Left ventricle myocardium inferior (tissue), 1 donor: ENCODE results near the gene EPHB1. TPM values are rescaled to one million over a fixed set of nuclear protein-coding genes. Genes with fewer than 3 reads are reported as not detected.
A peak's percentile ranks its signal among the peaks of the same experiment; 100 is the strongest.

Experiments used
- DNase-seq: peaks from one replicate; pipeline ENCODE4 v3.0.0-alpha.2; 2020
- H3K27ac ChIP-seq: fragments of 200-600 bp; replicated peaks from 2 replicates; pipeline ENCODE4 v1.8.0; 2021
- H3K27me3 ChIP-seq: fragments of 200-600 bp; 2 replicates; pipeline ENCODE4 v1.8.0; 2021; ENCODE audit warnings: low read depth
- H3K36me3 ChIP-seq: fragments of 200-600 bp; 2 replicates; pipeline ENCODE4 v1.8.0; 2021
- H3K4me1 ChIP-seq: fragments of 200-600 bp; 2 replicates; pipeline ENCODE4 v1.8.0; 2021
- H3K4me3 ChIP-seq: fragments of 200-600 bp; 2 replicates; pipeline ENCODE4 v1.8.0; 2021; ENCODE audit warnings: mild to moderate bottlenecking, moderate library complexity
- H3K9me3 ChIP-seq: fragments of 200-600 bp; replicated peaks from 2 replicates; pipeline ENCODE4 v1.8.0; 2021
- intact Hi-C: fragments of 100-400 bp; cut with micrococcal nuclease; formaldehyde crosslinking; loops from one replicate; pipeline ENCODE4 v1.11.0; 2022
- total RNA-seq: library from RNA; stranded (reverse); fragmentation: NEBNext Ultra II Directional; extraction: Animal tissue kit (Norgen Biotek cat#: 25700); gene quantifications from one replicate; pipeline ENCODE4 v1.2.1, GENCODE V29; 2021
- TF ChIP-seq, protein P1 (sequence below): fragments of 200-600 bp; IDR thresholded peaks from 2 replicates; pipeline ENCODE4 v1.8.0; 2021; ENCODE audit warnings: antibody characterized with exemption, mild to moderate bottlenecking, borderline replicate concordance
- donor health status: DM: no; HTN: yes; CAD: no; lungs with severe emphysema.

The EPHB1 gene
- total RNA-seq, 1 donor from 2014 or later, result 1.3 TPM

DNA sequence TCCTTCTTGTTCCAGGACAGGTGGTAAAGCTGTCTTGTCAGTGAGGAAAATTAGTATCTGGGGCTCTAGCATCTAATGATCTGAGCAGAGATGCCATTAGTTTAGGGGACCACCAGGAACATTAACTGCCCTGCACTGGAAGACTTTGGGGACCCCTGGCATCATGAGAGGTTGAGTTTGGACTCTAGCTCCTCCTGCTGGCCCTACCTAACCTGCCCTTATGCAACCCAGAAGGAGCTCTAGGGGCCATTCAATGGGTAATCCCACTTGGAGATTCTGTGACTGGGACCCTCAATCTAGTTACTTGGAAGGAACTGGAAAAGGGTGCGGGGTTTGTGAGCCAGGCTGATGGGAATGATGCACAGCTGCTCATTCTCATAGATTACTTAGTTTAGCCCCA is 451.0 kb downstream of the EPHB1 start:
- intact Hi-C loops, result no loop called here
- H3K36me3 ChIP-seq, result no peaks in the 10 kb centered on the region
- no peak overlapping the region for H3K27ac ChIP-seq
- H3K4me1 ChIP-seq, result no peaks in the 10 kb centered on the region
- no peak overlapping the region for H3K4me3 ChIP-seq
- DNase-seq, result no peak
- TF ChIP-seq, protein P1, sequence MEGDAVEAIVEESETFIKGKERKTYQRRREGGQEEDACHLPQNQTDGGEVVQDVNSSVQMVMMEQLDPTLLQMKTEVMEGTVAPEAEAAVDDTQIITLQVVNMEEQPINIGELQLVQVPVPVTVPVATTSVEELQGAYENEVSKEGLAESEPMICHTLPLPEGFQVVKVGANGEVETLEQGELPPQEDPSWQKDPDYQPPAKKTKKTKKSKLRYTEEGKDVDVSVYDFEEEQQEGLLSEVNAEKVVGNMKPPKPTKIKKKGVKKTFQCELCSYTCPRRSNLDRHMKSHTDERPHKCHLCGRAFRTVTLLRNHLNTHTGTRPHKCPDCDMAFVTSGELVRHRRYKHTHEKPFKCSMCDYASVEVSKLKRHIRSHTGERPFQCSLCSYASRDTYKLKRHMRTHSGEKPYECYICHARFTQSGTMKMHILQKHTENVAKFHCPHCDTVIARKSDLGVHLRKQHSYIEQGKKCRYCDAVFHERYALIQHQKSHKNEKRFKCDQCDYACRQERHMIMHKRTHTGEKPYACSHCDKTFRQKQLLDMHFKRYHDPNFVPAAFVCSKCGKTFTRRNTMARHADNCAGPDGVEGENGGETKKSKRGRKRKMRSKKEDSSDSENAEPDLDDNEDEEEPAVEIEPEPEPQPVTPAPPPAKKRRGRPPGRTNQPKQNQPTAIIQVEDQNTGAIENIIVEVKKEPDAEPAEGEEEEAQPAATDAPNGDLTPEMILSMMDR, result peak; percentile 22
- H3K9me3 ChIP-seq, result no peaks in the 10 kb centered on the region
- peaks cover 11% of the 10 kb centered on the region for H3K27me3 ChIP-seq

DNA sequence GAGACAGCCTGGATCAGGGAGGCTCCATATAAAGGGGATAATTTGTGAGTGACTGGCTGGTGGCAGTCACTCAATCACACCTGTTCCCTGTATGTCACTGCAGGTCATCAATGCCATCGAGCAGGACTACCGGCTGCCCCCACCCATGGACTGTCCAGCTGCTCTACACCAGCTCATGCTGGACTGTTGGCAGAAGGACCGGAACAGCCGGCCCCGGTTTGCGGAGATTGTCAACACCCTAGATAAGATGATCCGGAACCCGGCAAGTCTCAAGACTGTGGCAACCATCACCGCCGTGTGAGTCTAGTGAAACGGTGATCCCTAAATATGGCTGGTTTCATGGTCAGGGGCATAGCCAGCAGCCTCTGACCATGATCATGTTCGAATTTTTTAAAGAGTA is 453.2 kb downstream of the EPHB1 start:
- TF ChIP-seq, protein P1, result no peak
- DNase-seq, result no peak
- H3K27me3 ChIP-seq, result no peaks in the 10 kb centered on the region
- no peaks in the 10 kb centered on the region for H3K4me1 ChIP-seq
- no peak overlapping the region for H3K27ac ChIP-seq
- no peak overlapping the region for H3K4me3 ChIP-seq
- intact Hi-C loops, result no loop called here
- H3K9me3 ChIP-seq, result no peaks in the 10 kb centered on the region
- H3K36me3 ChIP-seq, result no peaks in the 10 kb centered on the region

DNA sequence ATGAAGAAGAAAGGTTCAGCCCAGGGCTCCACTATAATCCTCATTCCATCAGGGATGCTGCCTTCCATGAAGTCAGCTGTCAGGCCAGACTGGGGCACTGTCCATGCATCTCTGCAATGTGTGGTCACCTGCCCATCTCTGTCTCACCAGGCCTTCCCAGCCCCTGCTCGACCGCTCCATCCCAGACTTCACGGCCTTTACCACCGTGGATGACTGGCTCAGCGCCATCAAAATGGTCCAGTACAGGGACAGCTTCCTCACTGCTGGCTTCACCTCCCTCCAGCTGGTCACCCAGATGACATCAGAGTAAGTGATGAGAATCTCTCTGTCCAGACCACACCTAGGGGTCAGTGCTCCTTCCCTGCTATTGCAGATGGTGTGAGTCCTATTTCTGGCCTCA is 454.1 kb downstream of the EPHB1 start:
- intact Hi-C loops, result no loop called here

DNA sequence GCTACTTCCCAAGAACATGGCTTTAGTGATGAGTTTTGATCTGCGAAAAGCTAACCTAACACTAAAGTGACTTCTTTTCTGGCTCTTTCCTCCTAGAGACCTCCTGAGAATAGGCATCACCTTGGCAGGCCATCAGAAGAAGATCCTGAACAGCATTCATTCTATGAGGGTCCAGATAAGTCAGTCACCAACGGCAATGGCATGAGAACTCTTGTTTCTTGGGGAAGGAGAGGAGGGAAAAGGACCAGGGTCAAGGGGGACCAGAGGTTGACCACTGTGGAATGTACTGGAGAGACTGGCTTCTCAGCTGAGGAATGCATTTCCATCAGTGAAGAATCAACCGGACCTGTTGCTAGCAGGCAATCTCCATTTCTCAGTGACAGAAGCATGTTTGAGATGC is 463.9 kb downstream of the EPHB1 start:
- intact Hi-C loops, result no loop called here
- Histone ChIP-seq H3K9me3 (peaks cover 3% of the 10 kb centered on the region), H3K4me1 (no peaks in the 10 kb centered on the region), H3K27me3 (peaks cover 13% of the 10 kb centered on the region), H3K4me3 (no peak overlapping the region), H3K36me3 (no peaks in the 10 kb centered on the region), H3K27ac (no peak overlapping the region)
- DNase-seq, result no peak
- TF ChIP-seq, protein P1, result no peak

More for the DNA sequence above, 454.1 kb downstream of the EPHB1 start:
- H3K4me3 ChIP-seq, result no peak overlapping the region
- H3K4me1 ChIP-seq, result no peaks in the 10 kb centered on the region
- H3K9me3 ChIP-seq, result no peaks in the 10 kb centered on the region
- DNase-seq, result no peak
- TF ChIP-seq, protein P1, result no peak
- H3K36me3 ChIP-seq, result no peaks in the 10 kb centered on the region
- H3K27me3 ChIP-seq, result no peaks in the 10 kb centered on the region
- no peak overlapping the region for H3K27ac ChIP-seq

DNA sequence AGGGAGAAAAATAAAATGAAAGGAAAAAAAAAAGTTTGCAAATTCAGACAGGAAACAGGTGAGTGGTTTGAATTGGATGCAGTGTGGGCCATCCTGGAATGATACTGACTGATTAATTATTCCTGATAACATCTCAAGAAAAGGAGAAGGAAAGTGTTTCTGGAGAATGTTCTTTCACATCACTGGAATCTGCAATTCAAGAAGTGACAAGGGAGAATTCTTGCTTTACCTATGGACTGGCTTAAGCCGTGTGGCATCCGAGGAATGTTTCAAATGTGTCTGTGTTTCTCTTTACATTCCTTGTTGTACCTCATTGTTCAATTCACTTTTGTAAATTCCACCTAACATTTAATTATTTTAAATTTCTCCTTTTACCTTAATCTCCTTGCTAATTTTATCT is 465.0 kb downstream of the EPHB1 start:
- Histone ChIP-seq H3K4me3 (no peak overlapping the region), H3K36me3 (no peaks in the 10 kb centered on the region), H3K27ac (no peak overlapping the region), H3K9me3 (peaks cover 3% of the 10 kb centered on the region), H3K27me3 (peaks cover 13% of the 10 kb centered on the region), H3K4me1 (no peaks in the 10 kb centered on the region)
- TF ChIP-seq, protein P1, result no peak
- DNase-seq, result no peak
- intact Hi-C loops, result no loop called here
